ENCODE measurements around the gene SNED1.

Gene SNED1

GRCh38 chr2:241049739-241050623 lies 51.6 kb downstream of the SNED1 start:
- DNase-seq (ENCODE audit: low spot score) = no peak

- DNase-seq (ENCODE audit: low spot score) = no peak
Observed at GRCh38 chr2:241050624-241051577, 52.5 kb downstream of the SNED1 start.

- DNase-seq (ENCODE audit: low spot score) = no peak
Observed at GRCh38 chr2:241051578-241052487, 53.4 kb downstream of the SNED1 start.

- DNase-seq (ENCODE audit: low spot score) = no peak
Observed at GRCh38 chr2:241052677-241053360, 54.4 kb downstream of the SNED1 start.

- no peak for DNase-seq (ENCODE audit: low spot score)
Observed at GRCh38 chr2:241053576-241054251, 55.3 kb downstream of the SNED1 start.

- peak; percentile 27 for DNase-seq (ENCODE audit: low spot score)
Observed at GRCh38 chr2:241061275-241061674, 62.9 kb downstream of the SNED1 start.

GRCh38 chr2:241062389-241063092 lies 64.1 kb downstream of the SNED1 start:
- DNase-seq (ENCODE audit: low spot score) = no peak

- DNase-seq (ENCODE audit: low spot score) = no peak
Observed at GRCh38 chr2:241063093-241063551, 64.7 kb downstream of the SNED1 start.

- no peak for DNase-seq (ENCODE audit: low spot score)
Observed at GRCh38 chr2:241063587-241063986, 65.2 kb downstream of the SNED1 start.

GRCh38 chr2:241064008-241064801 lies 65.8 kb downstream of the SNED1 start:
- no peak for DNase-seq (ENCODE audit: low spot score)

GRCh38 chr2:241064802-241065354 lies 66.5 kb downstream of the SNED1 start:
- DNase-seq (ENCODE audit: low spot score) = no peak

- no peak for DNase-seq (ENCODE audit: low spot score)
Observed at GRCh38 chr2:241065355-241065803, 67.0 kb downstream of the SNED1 start.

- no peak for DNase-seq (ENCODE audit: low spot score)
Observed at GRCh38 chr2:241066171-241066892, 67.9 kb downstream of the SNED1 start.

- DNase-seq (ENCODE audit: low spot score) = no peak
Observed at GRCh38 chr2:241066893-241067341, 68.5 kb downstream of the SNED1 start.

GRCh38 chr2:241067501-241068135 lies 69.2 kb downstream of the SNED1 start:
- no peak for DNase-seq (ENCODE audit: low spot score)

- DNase-seq (ENCODE audit: low spot score) = no peak
Observed at GRCh38 chr2:241068136-241068941, 69.9 kb downstream of the SNED1 start.
